SK-N-SH (cell line): ENCODE data around the gene ZNF140. TPM values are rescaled to one million over a fixed set of nuclear protein-coding genes. Genes with fewer than 3 reads are reported as not detected.

Experiments used
- CTCF ChIA-PET: fragments of 300-600, 350-600 bp; formaldehyde crosslinking; extraction: SDS; loops from one replicate; lab custom pipeline; 2021; lab: Yijun Ruan, JAX
- POLR2A ChIA-PET: fragments of 350-600 bp; sonication (Branson Sonifier 250); formaldehyde crosslinking; extraction: SDS; loops from one replicate; lab custom pipeline; 2020; ENCODE audit warnings: antibody characterized with exemption, inconsistent platforms; lab: Yijun Ruan, JAX
- DNase-seq: peaks from one replicate; pipeline ENCODE4 v3.0.0; 2012
- H2AFZ ChIP-seq: fragments of 200-600 bp; sonication (generic); 2 replicates; pipeline ENCODE4 v1.8.1; 2016; ENCODE audit warnings: antibody characterized with exemption, mild to moderate bottlenecking, low read depth
- H3F3A ChIP-seq: fragments of 200-600 bp; sonication (generic); replicated peaks from 2 replicates; pipeline ENCODE3; 2016; ENCODE audit warnings: antibody characterized with exemption, mild to moderate bottlenecking; ENCODE audit not compliant: insufficient read depth
- H3K27ac ChIP-seq, 2 experiments: fragments of 200-500 bp in 1 of 2; fragments of 200-600 bp in 1 of 2; sonication (Bioruptor generic) in 1 of 2; sonication (generic), shearing (Covaris generic) in 1 of 2; 2 replicates each; pipeline versions ENCODE4 v1.5.1 to v1.6.1; 2014 to 2016; ENCODE audit warnings: low read depth in 2 of 2, inconsistent platforms in 1 of 2, low read length in 1 of 2, mild to moderate bottlenecking in 1 of 2, mixed read lengths in 1 of 2
- H3K27me3 ChIP-seq: fragments of 200-600 bp; sonication (generic), shearing (Covaris generic); 2 replicates; pipeline ENCODE4 v1.6.1; 2016; ENCODE audit warnings: mixed run types; ENCODE audit not compliant: insufficient read depth
- H3K36me3 ChIP-seq, 2 experiments: fragments of 200-500 bp in 1 of 2; fragments of 200-600 bp in 1 of 2; sonication (Bioruptor generic) in 1 of 2; sonication (generic) in 1 of 2; replicated peaks in 1 of 2; 2 replicates each; pipeline versions ENCODE3 to v1.5.1; 2014 to 2016; ENCODE audit warnings: low read length in 1 of 2, mild to moderate bottlenecking in 1 of 2; ENCODE audit not compliant: insufficient read depth in 2 of 2, control insufficient read depth in 1 of 2
- H3K4me1 ChIP-seq, 2 experiments: fragments of 200-500 bp in 1 of 2; fragments of 200-600 bp in 1 of 2; sonication (Bioruptor generic) in 1 of 2; sonication (generic), shearing (Covaris generic) in 1 of 2; 2 replicates each; pipeline versions ENCODE4 v1.5.1 to v1.6.1; 2014 to 2016; ENCODE audit warnings: low read depth in 1 of 2, low read length in 1 of 2, mixed run types in 1 of 2; ENCODE audit not compliant: insufficient read depth in 2 of 2, control insufficient read depth in 1 of 2
- H3K4me2 ChIP-seq: fragments of 200-600 bp; sonication (generic), shearing (Covaris generic); 2 replicates; pipeline ENCODE4 v1.6.1; 2017; ENCODE audit warnings: mixed run types
- H3K4me3 ChIP-seq, 2 experiments: fragments of 200-500 bp in 1 of 2; fragments of 200-600 bp in 1 of 2; sonication (Bioruptor generic) in 1 of 2; sonication (generic), shearing (Covaris generic) in 1 of 2; 2 replicates each; pipeline versions ENCODE4 v1.5.1 to v1.8.1; 2014 to 2016; ENCODE audit warnings: low read depth in 2 of 2, inconsistent platforms in 1 of 2, low read length in 1 of 2, mild to moderate bottlenecking in 1 of 2, mixed read lengths in 1 of 2, moderate library complexity in 1 of 2
- H3K79me2 ChIP-seq: fragments of 200-600 bp; sonication (generic); 2 replicates; pipeline ENCODE4 v1.8.1; 2017; ENCODE audit warnings: mild to moderate bottlenecking; ENCODE audit not compliant: insufficient read depth
- H3K9ac ChIP-seq: fragments of 200-600 bp; sonication (generic); 2 replicates; pipeline ENCODE4 v1.6.1; 2017; ENCODE audit warnings: mixed run types
- H3K9me2 ChIP-seq: fragments of 200-600 bp; sonication (generic); 2 replicates; pipeline ENCODE4 v1.6.1; 2017; ENCODE audit warnings: mixed run types
- H3K9me3 ChIP-seq: fragments of 200-600 bp; sonication (generic); 2 replicates; pipeline ENCODE4 v1.6.1; 2017; ENCODE audit warnings: mixed run types, mild to moderate bottlenecking, moderate library complexity
- H4K20me1 ChIP-seq: fragments of 200-600 bp; sonication (generic); 2 replicates; pipeline ENCODE4 v1.6.1; 2017; ENCODE audit warnings: mild to moderate bottlenecking, mixed run types; ENCODE audit not compliant: insufficient read depth
- CHD2 ChIP-seq: fragments of 150-350 bp; IDR thresholded peaks from 2 replicates; pipeline ENCODE4 v1.6.1; 2018; ENCODE audit warnings: low read length; ENCODE audit not compliant: partially characterized antibody
- CTCF ChIP-seq: fragments of 200-600 bp; sonication (generic); IDR thresholded peaks from 2 replicates; pipeline ENCODE4 v1.6.1; 2017; ENCODE audit warnings: antibody characterized with exemption, mild to moderate bottlenecking, moderate library complexity
- EP300 ChIP-seq, 2 experiments: IDR thresholded peaks; 2 replicates each; pipeline versions ENCODE4 v1.4.0 to v1.6.1; 2012; ENCODE audit warnings: borderline replicate concordance in 1 of 2, low read depth in 1 of 2, low read length in 1 of 2
- FOSL2 ChIP-seq: IDR thresholded peaks from 2 replicates; pipeline ENCODE4 v1.4.0; 2012; ENCODE audit warnings: low read depth, mild to moderate bottlenecking, moderate library complexity, borderline replicate concordance
- IRF3 ChIP-seq: fragments of 150-350 bp; IDR thresholded peaks from 2 replicates; pipeline ENCODE4 v1.6.1; 2016; ENCODE audit warnings: mild to moderate bottlenecking, low read depth, low read length
- JUND ChIP-seq: IDR thresholded peaks from 2 replicates; pipeline ENCODE4 v1.4.0; 2012
- POLR2AphosphoS5 ChIP-seq: IDR thresholded peaks from 2 replicates; pipeline ENCODE4 v1.6.1; 2012; ENCODE audit warnings: low read depth, low read length
- RCOR1 ChIP-seq: fragments of 150-350 bp; IDR thresholded peaks from 2 replicates; pipeline ENCODE4 v1.6.1; 2017; ENCODE audit warnings: antibody characterized with exemption, low read length
- SMC3 ChIP-seq: IDR thresholded peaks from 2 replicates; pipeline ENCODE4 v1.6.1; 2012; ENCODE audit warnings: low read depth, low read length, improper control_type of control experiment
- TCF12 ChIP-seq: IDR thresholded peaks from 2 replicates; pipeline ENCODE4 v1.4.0; 2012
- USF1 ChIP-seq: IDR thresholded peaks from 2 replicates; pipeline ENCODE4 v1.4.0; 2012; ENCODE audit warnings: low read depth, borderline replicate concordance
- WGBS: methylation state at CpG from one replicate; pipeline ENCODE4 v1.1.6; 2017; ENCODE audit warnings: low lambda C conversion rate; 5-methylcytosine and 5-hydroxymethylcytosine counted together
- polyA plus RNA-seq, 3 experiments: library from polyadenylated mRNA; depleted of rRNA; stranded (reverse); fragments of >200 nt; gene quantifications; 2 replicates each; pipeline ENCODE4 v1.2.3, GENCODE V29; 2012
- TF ChIP-seq, protein P1 (sequence below): fragments of 150-350 bp; IDR thresholded peaks from 2 replicates; pipeline ENCODE4 v1.6.1; 2017; ENCODE audit warnings: antibody characterized with exemption, low read length, low read depth, borderline replicate concordance
- TF ChIP-seq, protein P2 (sequence below): IDR thresholded peaks from 2 replicates; pipeline ENCODE4 v1.6.1; 2012; ENCODE audit warnings: mild to moderate bottlenecking, low read depth, low read length, moderate library complexity

ZNF140 gene
- polyA plus RNA-seq, 1 of the 3 experiments (the other 2 are of a cell fraction) = 5.1 TPM

GRCh38 chr12:133061954-133062353 lies 18.8 kb upstream of the ZNF140 start:
- POLR2A ChIA-PET = no interaction called here

More at GRCh38 chr12:133061954-133062353, 18.8 kb upstream of the ZNF140 start:
- no peak overlapping the region for H3K4me2 ChIP-seq
- CTCF ChIA-PET = no interaction called here
- no peak overlapping the region for H3K27ac ChIP-seq
- no peaks in the 10 kb centered on the region for H4K20me1 ChIP-seq
- no peak overlapping the region for H3K9ac ChIP-seq
- 80% methylated on average over 1 of the region's 1 CpG for WGBS
- no peaks in the 10 kb centered on the region for H3K9me2 ChIP-seq
- peaks cover 12 to 59% of the 10 kb centered on the region in 2 experiments for H3K36me3 ChIP-seq
- peaks cover 28% of the 10 kb centered on the region for H3F3A ChIP-seq
- no peak for DNase-seq
- H3K27me3 ChIP-seq = no peaks in the 10 kb centered on the region
- TF ChIP-seq IRF3 = no peak
- TF ChIP-seq POLR2AphosphoS5 = no peak
- TF ChIP-seq USF1 = no peak
- TF ChIP-seq FOSL2 = no peak
- TF ChIP-seq RCOR1 = no peak
- no peak for TF ChIP-seq CHD2
- TF ChIP-seq, protein P1, sequence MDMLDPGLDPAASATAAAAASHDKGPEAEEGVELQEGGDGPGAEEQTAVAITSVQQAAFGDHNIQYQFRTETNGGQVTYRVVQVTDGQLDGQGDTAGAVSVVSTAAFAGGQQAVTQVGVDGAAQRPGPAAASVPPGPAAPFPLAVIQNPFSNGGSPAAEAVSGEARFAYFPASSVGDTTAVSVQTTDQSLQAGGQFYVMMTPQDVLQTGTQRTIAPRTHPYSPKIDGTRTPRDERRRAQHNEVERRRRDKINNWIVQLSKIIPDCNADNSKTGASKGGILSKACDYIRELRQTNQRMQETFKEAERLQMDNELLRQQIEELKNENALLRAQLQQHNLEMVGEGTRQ = no peak
- no peak for TF ChIP-seq TCF12
- no peak for TF ChIP-seq EP300 (IDR thresholded peaks at IDR 0.05; ENCODE audit: borderline replicate concordance in 1 of 2, low read depth in 1 of 2, low read length in 1 of 2)
- TF ChIP-seq, protein P2, sequence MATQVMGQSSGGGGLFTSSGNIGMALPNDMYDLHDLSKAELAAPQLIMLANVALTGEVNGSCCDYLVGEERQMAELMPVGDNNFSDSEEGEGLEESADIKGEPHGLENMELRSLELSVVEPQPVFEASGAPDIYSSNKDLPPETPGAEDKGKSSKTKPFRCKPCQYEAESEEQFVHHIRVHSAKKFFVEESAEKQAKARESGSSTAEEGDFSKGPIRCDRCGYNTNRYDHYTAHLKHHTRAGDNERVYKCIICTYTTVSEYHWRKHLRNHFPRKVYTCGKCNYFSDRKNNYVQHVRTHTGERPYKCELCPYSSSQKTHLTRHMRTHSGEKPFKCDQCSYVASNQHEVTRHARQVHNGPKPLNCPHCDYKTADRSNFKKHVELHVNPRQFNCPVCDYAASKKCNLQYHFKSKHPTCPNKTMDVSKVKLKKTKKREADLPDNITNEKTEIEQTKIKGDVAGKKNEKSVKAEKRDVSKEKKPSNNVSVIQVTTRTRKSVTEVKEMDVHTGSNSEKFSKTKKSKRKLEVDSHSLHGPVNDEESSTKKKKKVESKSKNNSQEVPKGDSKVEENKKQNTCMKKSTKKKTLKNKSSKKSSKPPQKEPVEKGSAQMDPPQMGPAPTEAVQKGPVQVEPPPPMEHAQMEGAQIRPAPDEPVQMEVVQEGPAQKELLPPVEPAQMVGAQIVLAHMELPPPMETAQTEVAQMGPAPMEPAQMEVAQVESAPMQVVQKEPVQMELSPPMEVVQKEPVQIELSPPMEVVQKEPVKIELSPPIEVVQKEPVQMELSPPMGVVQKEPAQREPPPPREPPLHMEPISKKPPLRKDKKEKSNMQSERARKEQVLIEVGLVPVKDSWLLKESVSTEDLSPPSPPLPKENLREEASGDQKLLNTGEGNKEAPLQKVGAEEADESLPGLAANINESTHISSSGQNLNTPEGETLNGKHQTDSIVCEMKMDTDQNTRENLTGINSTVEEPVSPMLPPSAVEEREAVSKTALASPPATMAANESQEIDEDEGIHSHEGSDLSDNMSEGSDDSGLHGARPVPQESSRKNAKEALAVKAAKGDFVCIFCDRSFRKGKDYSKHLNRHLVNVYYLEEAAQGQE = no peak
- TF ChIP-seq JUND = no peak
- TF ChIP-seq SMC3 = no peak
- no peak for TF ChIP-seq CTCF
- TF ChIP-seq, all 33 proteins: peak for 0
- no peak overlapping the region; a peak in 1 of 4 replicates for H3K4me3 ChIP-seq
- H2AFZ ChIP-seq = no peak overlapping the region
- H3K4me1 ChIP-seq = no peaks in the 10 kb centered on the region
- no peaks in the 10 kb centered on the region for H3K79me2 ChIP-seq
- H3K9me3 ChIP-seq = peaks cover 77% of the 10 kb centered on the region
